Calu3 (cell line): ENCODE measurements around the gene COMMD1. TPM values are rescaled to one million over a fixed set of nuclear protein-coding genes. Genes with fewer than 3 reads are reported as not detected.

Experiments
- BruUV-seq: library from RNA; stranded (reverse); fragments of 400-500 nt; replicated peaks from 2 replicates; lab custom pipeline; 2021; lab: Mats Ljungman, UMichigan
- CTCF ChIA-PET: fragments of 300-600 bp; sonication (Branson Sonifier 250); formaldehyde crosslinking; loops from one replicate; lab custom pipeline; 2022; ENCODE audit warnings: antibody characterized with exemption; lab: Charles Lee
- DNase-seq: peaks from one replicate; pipeline ENCODE4 v3.0.0; 2022
- H3K27ac Mint-ChIP-seq: one replicate; pipeline ENCODE4 v1.8.0; 2022; ENCODE audit warnings: mixed read lengths; ENCODE audit not compliant: unreplicated experiment
- H3K27me3 Mint-ChIP-seq: one replicate; pipeline ENCODE4 v1.8.0; 2022; ENCODE audit warnings: mixed read lengths; ENCODE audit not compliant: unreplicated experiment
- H3K36me3 Mint-ChIP-seq: one replicate; pipeline ENCODE4 v1.8.0; 2022; ENCODE audit warnings: mild to moderate bottlenecking, moderate library complexity, mixed read lengths; ENCODE audit not compliant: insufficient read depth, unreplicated experiment
- H3K4me1 Mint-ChIP-seq: one replicate; pipeline ENCODE4 v1.8.0; 2022; ENCODE audit warnings: mild to moderate bottlenecking, low read depth, mixed read lengths; ENCODE audit not compliant: unreplicated experiment
- H3K4me3 Mint-ChIP-seq: one replicate; pipeline ENCODE4 v1.8.0; 2022; ENCODE audit warnings: mild to moderate bottlenecking, low read depth, moderate library complexity, mixed read lengths; ENCODE audit not compliant: unreplicated experiment
- H3K9me3 Mint-ChIP-seq: one replicate; pipeline ENCODE4 v1.8.0; 2022; ENCODE audit warnings: low read depth, mixed read lengths; ENCODE audit not compliant: unreplicated experiment
- intact Hi-C: fragments of 100-400 bp; cut with micrococcal nuclease; formaldehyde crosslinking; loops from one replicate; pipeline ENCODE4 v1.10.0; 2022; ENCODE audit not compliant: unreplicated experiment
- total RNA-seq: library from RNA; stranded (reverse); gene quantifications from 2 replicates; pipeline ENCODE4 v1.2.3, GENCODE V29; 2022
- TF ChIP-seq, protein P1 (sequence below): fragments of 200-600 bp; IDR thresholded peaks from one replicate; pipeline ENCODE4 v1.8.0; 2022; ENCODE audit warnings: antibody characterized with exemption; ENCODE audit not compliant: unreplicated experiment

The COMMD1 gene
- total RNA-seq, 1 experiment from 2014 or later, result 19.4 TPM

DNA sequence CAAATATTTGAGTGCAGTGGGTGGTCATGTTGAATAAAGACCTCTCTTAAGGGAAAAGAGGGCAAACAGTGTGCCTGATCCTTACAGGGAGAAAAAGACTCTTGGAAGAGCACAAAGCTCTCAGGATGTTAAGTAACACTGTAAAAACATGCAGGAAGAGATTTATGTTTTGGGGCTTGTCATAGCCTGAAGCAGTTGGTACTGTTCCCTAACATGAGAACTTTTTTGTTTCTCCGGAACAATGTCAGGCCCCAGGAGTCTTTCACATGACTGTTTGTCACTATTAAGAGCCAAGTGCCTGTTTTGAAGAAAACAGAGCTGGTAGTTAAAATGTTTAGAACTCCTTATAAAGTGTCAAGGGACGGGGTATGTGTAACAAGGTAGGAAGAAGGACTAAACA, 206.7 kb downstream of the COMMD1 start:
- TF ChIP-seq, protein P1, sequence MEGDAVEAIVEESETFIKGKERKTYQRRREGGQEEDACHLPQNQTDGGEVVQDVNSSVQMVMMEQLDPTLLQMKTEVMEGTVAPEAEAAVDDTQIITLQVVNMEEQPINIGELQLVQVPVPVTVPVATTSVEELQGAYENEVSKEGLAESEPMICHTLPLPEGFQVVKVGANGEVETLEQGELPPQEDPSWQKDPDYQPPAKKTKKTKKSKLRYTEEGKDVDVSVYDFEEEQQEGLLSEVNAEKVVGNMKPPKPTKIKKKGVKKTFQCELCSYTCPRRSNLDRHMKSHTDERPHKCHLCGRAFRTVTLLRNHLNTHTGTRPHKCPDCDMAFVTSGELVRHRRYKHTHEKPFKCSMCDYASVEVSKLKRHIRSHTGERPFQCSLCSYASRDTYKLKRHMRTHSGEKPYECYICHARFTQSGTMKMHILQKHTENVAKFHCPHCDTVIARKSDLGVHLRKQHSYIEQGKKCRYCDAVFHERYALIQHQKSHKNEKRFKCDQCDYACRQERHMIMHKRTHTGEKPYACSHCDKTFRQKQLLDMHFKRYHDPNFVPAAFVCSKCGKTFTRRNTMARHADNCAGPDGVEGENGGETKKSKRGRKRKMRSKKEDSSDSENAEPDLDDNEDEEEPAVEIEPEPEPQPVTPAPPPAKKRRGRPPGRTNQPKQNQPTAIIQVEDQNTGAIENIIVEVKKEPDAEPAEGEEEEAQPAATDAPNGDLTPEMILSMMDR, result no peak
- CTCF ChIA-PET, result no interaction called here
- no TSS peak for BruUV-seq
- no peaks in the 10 kb centered on the region for H3K4me1 Mint-ChIP-seq
- DNase-seq, result no peak
- H3K9me3 Mint-ChIP-seq, result no peaks in the 10 kb centered on the region
- no peak overlapping the region for H3K4me3 Mint-ChIP-seq
- intact Hi-C loops, result no loop called here
- no peaks in the 10 kb centered on the region for H3K36me3 Mint-ChIP-seq
- no peak overlapping the region for H3K27ac Mint-ChIP-seq
- no peaks in the 10 kb centered on the region for H3K27me3 Mint-ChIP-seq

DNA sequence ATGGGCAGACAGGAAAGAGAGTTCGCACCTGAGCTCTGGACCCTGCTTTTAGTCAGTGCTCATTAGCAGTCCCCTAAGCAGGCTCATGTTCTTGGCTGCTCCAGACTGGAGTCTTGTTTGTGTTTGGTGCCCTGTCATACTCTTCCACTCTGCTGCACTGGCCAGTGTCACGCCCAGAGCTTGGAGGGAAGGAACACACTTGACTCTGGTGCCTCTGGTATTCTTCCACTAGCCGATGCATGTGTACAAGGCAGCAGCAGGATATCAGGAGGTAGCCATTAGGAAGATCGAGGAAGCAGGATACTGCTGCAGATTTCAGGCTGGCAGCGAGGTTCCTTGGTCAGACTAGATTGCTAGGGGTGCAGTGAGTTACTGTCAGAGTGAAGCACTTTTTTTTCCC, 209.1 kb downstream of the COMMD1 start:
- Mint-ChIP-seq H3K27ac (no peak overlapping the region), H3K4me3 (no peak overlapping the region), H3K27me3 (no peaks in the 10 kb centered on the region), H3K36me3 (no peaks in the 10 kb centered on the region), H3K9me3 (no peaks in the 10 kb centered on the region), H3K4me1 (no peaks in the 10 kb centered on the region)
- TF ChIP-seq, protein P1, result no peak
- CTCF ChIA-PET, result no interaction called here
- intact Hi-C loops, result no loop called here
- DNase-seq, result no peak
- no TSS peak for BruUV-seq

DNA sequence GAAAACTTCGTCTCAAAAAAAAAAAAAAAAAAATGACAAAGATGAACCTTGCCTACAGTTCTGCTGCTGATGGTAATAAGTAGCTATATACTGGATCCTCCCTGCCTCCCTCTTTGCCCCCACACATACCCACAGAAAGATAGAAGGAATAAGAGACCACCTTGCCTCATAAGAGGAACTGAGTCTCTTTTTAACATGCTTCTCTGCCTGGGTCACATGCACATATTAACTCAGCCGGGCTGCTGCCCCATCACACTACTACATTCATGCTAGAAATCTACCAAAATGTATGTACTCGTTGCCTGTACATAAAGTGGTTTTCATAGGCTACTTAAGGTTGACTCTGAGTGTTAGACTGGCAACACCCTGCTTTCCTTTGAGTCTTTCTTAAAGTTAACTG, 211.5 kb downstream of the COMMD1 start:
- intact Hi-C loops, result no loop called here
- Mint-ChIP-seq H3K9me3 (no peaks in the 10 kb centered on the region), H3K36me3 (no peaks in the 10 kb centered on the region), H3K4me1 (no peaks in the 10 kb centered on the region), H3K4me3 (no peak overlapping the region), H3K27ac (no peak overlapping the region), H3K27me3 (no peaks in the 10 kb centered on the region)
- TF ChIP-seq, protein P1, result no peak
- CTCF ChIA-PET, result no interaction called here
- no peak for DNase-seq
- no TSS peak for BruUV-seq

DNA sequence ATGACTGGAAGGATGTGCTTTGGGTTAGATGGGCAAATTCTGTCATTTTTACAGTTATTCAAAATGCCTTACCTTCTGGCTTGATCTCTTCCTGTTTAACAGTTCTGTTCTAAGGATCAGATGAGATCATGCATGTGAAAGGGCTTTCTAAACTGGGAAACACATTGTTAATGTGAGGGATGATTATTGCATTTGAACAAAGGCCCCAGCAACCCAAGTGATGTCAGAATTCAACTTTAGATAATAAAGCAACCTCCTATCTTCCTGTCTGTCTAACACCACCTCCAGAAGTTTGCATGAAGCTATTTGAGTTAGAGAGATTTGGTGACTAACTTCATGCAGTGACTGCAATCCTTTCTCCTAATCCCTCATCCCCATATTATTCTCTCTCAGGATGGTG, 212.7 kb downstream of the COMMD1 start:
- CTCF ChIA-PET, result no interaction called here
- H3K4me3 Mint-ChIP-seq, result no peak overlapping the region
- H3K27me3 Mint-ChIP-seq, result no peaks in the 10 kb centered on the region
- H3K27ac Mint-ChIP-seq, result no peak overlapping the region
- TF ChIP-seq, protein P1, result no peak
- H3K9me3 Mint-ChIP-seq, result no peaks in the 10 kb centered on the region
- BruUV-seq, result no TSS peak
- no peaks in the 10 kb centered on the region for H3K4me1 Mint-ChIP-seq
- no peak for DNase-seq
- no peaks in the 10 kb centered on the region for H3K36me3 Mint-ChIP-seq
- intact Hi-C loops, result no loop called here
